Lower leg skin (tissue), 4 donors: ENCODE measurements around the gene BMP15. TPM values are rescaled to one million over a fixed set of nuclear protein-coding genes. Genes with fewer than 3 reads are reported as not detected.

Experiments used
- DNase-seq, 2 donors: peaks; one replicate each; pipeline ENCODE4 v3.0.0-alpha.2; 2019; ENCODE audit warnings: low spot score in 2 of 2
- H3K4me3 ChIP-seq: fragments of 200-600 bp; sonication (generic); 2 replicates; pipeline ENCODE4 v1.5.1; 2017; ENCODE audit warnings: mild to moderate bottlenecking, low read depth; ENCODE audit not compliant: poor library complexity, severe bottlenecking
- POLR2A ChIP-seq, 2 donors: fragments of 450-650 bp; IDR thresholded peaks; one replicate each; pipeline ENCODE4 v1.6.1; 2016 to 2017; ENCODE audit warnings: antibody characterized with exemption in 2 of 2, mild to moderate bottlenecking in 1 of 2, moderate library complexity in 1 of 2
- WGBS, 2 donors: methylation state at CpG; one replicate each; pipeline ENCODE4 v1.1.5; 2018; 5-methylcytosine and 5-hydroxymethylcytosine counted together
- intact Hi-C: fragments of 100-400 bp; cut with DNase I; formaldehyde crosslinking; loops from one replicate; pipeline ENCODE4 v1.15.0; 2023; ENCODE audit warnings: low total_unique reads
- total RNA-seq, 4 donors: library from RNA; depleted of rRNA; stranded (reverse); fragments of >200 nt; gene quantifications; one replicate each; pipeline ENCODE4 v1.1.0, GENCODE V29; 2016
- TF ChIP-seq, protein P1 (sequence below), 3 donors: fragments of 450-650 bp; IDR thresholded peaks; one replicate each; pipeline ENCODE4 v1.5.1; 2016; ENCODE audit warnings: antibody characterized with exemption in 3 of 3, mild to moderate bottlenecking in 3 of 3, moderate library complexity in 2 of 3

The BMP15 gene
- total RNA-seq, 4 donors from 2014 or later: not detected

- no peak for TF ChIP-seq POLR2A (IDR thresholded peaks at IDR 0.05)
- TF ChIP-seq, protein P1, sequence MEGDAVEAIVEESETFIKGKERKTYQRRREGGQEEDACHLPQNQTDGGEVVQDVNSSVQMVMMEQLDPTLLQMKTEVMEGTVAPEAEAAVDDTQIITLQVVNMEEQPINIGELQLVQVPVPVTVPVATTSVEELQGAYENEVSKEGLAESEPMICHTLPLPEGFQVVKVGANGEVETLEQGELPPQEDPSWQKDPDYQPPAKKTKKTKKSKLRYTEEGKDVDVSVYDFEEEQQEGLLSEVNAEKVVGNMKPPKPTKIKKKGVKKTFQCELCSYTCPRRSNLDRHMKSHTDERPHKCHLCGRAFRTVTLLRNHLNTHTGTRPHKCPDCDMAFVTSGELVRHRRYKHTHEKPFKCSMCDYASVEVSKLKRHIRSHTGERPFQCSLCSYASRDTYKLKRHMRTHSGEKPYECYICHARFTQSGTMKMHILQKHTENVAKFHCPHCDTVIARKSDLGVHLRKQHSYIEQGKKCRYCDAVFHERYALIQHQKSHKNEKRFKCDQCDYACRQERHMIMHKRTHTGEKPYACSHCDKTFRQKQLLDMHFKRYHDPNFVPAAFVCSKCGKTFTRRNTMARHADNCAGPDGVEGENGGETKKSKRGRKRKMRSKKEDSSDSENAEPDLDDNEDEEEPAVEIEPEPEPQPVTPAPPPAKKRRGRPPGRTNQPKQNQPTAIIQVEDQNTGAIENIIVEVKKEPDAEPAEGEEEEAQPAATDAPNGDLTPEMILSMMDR (IDR thresholded peaks at IDR 0.05): no peak
- WGBS, 2 donors: 50 to 64% methylated on average over 6 of the region's 6 CpGs
- DNase-seq: no peak
- intact Hi-C loops: no loop called here
- H3K4me3 ChIP-seq: no peak overlapping the region
These were observed 33.2 kb upstream of the BMP15 start for GRCh38 chrX:50877310-50877709.

DNA sequence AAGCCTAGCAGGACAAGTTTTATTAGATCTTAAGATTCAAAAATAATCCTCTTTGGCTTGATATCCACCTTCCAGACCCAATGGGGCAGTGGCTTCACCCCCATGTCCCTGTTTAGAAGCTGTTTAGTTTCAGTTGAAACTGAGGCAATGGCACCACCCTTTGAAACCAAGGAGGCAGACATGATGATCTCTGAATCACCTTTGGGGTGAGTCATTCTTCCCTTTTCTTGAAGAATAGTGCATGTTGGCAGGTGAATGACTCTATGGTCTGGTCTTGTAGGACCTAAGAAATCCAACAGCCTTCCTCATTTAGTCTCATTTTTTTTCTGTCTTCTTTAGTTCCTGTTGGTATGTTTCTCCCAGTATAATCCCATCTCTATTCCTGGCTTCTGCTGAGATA, 29.5 kb upstream of the BMP15 start:
- TF ChIP-seq, protein P1 (IDR thresholded peaks at IDR 0.05): no peak
- no peak for TF ChIP-seq POLR2A (IDR thresholded peaks at IDR 0.05)
- no peak overlapping the region for H3K4me3 ChIP-seq
- DNase-seq: no peak
- intact Hi-C loops: no loop called here

- TF ChIP-seq POLR2A (IDR thresholded peaks at IDR 0.05): no peak
- TF ChIP-seq, protein P1 (IDR thresholded peaks at IDR 0.05): no peak
- no peak overlapping the region for H3K4me3 ChIP-seq
- whole genome bisulfite sequencing, 2 donors: 76 to 90% methylated on average over 2 of the region's 2 CpGs
- DNase-seq: no peak
- intact Hi-C loops: no loop called here
These were observed 21.7 kb upstream of the BMP15 start for GRCh38 chrX:50888884-50889283.

GRCh38 chrX:50889582-50889981, 21.0 kb upstream of the BMP15 start:
- intact Hi-C loops: no loop called here
- WGBS, 2 donors: 59 to 80% methylated on average over 1 to 4 of the region's 4 CpGs
- H3K4me3 ChIP-seq: no peak overlapping the region
- DNase-seq: no peak
- TF ChIP-seq, protein P1 (IDR thresholded peaks at IDR 0.05): no peak
- no peak for TF ChIP-seq POLR2A (IDR thresholded peaks at IDR 0.05)

GRCh38 chrX:50893047-50893446, 17.5 kb upstream of the BMP15 start:
- H3K4me3 ChIP-seq: no peak overlapping the region
- no peak for TF ChIP-seq POLR2A (IDR thresholded peaks at IDR 0.05)
- TF ChIP-seq, protein P1 (IDR thresholded peaks at IDR 0.05): no peak
- no peak for DNase-seq
- intact Hi-C loops: no loop called here
- 78 to 85% methylated on average over 3 of the region's 3 CpGs for WGBS, 2 donors

DNA sequence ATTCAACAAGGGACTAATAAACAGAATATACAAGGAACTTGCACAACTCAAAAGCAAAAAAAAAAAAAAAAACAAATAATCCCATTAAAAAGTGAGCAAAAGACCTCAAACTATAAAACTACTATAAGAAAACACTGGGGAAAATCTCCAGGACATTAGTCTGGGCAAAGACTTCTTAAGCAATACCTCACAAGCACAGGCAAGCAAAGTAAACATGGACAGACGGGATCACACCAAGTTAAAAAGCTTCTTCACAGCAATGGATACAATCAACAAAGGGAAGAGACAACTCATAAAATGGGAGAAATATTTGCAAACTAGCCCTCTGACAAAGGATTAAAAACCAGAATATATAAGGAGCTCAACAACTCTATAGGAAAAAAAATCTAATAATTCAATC, 17.1 kb upstream of the BMP15 start:
- DNase-seq: no peak
- TF ChIP-seq, protein P1 (IDR thresholded peaks at IDR 0.05): no peak
- no peak for TF ChIP-seq POLR2A (IDR thresholded peaks at IDR 0.05)
- H3K4me3 ChIP-seq: no peak overlapping the region
- intact Hi-C loops: no loop called here
- 0% methylated on average over 1 of the region's 1 CpG for WGBS, 2 donors
